Natural killer cell (primary cell): ENCODE data around the gene CCDC88C. TPM values are rescaled to one million over a fixed set of nuclear protein-coding genes. Genes with fewer than 3 reads are reported as not detected.
A peak's percentile ranks its signal among the peaks of the same experiment; 100 is the strongest.

Experiments
- ATAC-seq, 3 donors: fragments of 150-1000 bp in 2 of 3; fragments of 200-7000 bp in 1 of 3; cut with Tn5 transposase; 1 replicate in 1 of 3; 2 replicates in 2 of 3; pipeline ENCODE4 v1.10.0; 2021; ENCODE audit warnings: mild to moderate bottlenecking in 2 of 3, moderate library complexity in 2 of 3
- DNase-seq, 2 donors: peaks; one replicate each; pipeline versions ENCODE4 v3.0.0 to v3.0.0-alpha.2; 2013 to 2021; ENCODE audit warnings: mixed read lengths in 1 of 2
- H3K27ac ChIP-seq: one replicate; pipeline ENCODE4 v1.5.1; 2013; ENCODE audit warnings: mild to moderate bottlenecking, low read length
- H3K27me3 ChIP-seq: one replicate; pipeline ENCODE4 v1.6.1; 2013; ENCODE audit warnings: low read length; ENCODE audit not compliant: control insufficient read depth, insufficient read depth
- H3K36me3 ChIP-seq: one replicate; pipeline ENCODE4 v1.6.1; 2013; ENCODE audit warnings: low read length; ENCODE audit not compliant: control insufficient read depth, insufficient read depth
- H3K4me1 ChIP-seq: one replicate; pipeline ENCODE4 v1.6.1; 2013; ENCODE audit warnings: low read length; ENCODE audit not compliant: control insufficient read depth, insufficient read depth
- H3K4me3 ChIP-seq: one replicate; pipeline ENCODE4 v1.5.1; 2013; ENCODE audit warnings: low read length
- H3K9me3 ChIP-seq: one replicate; pipeline ENCODE4 v1.6.1; 2013; ENCODE audit warnings: low read length; ENCODE audit not compliant: control insufficient read depth, insufficient read depth
- H3K27ac Mint-ChIP-seq, 2 donors: one replicate each; pipeline ENCODE4 v1.8.0; 2022; ENCODE audit warnings: mild to moderate bottlenecking in 2 of 2, mixed read lengths in 2 of 2, moderate library complexity in 1 of 2
- H3K27me3 Mint-ChIP-seq, 2 donors: one replicate each; pipeline ENCODE4 v1.8.0; 2022; ENCODE audit warnings: low read depth in 2 of 2, mixed read lengths in 2 of 2
- H3K36me3 Mint-ChIP-seq: one replicate; pipeline ENCODE4 v1.8.0; 2022; ENCODE audit warnings: mixed read lengths
- H3K4me1 Mint-ChIP-seq, 2 donors: one replicate each; pipeline ENCODE4 v1.8.0; 2022; ENCODE audit warnings: mixed read lengths in 2 of 2
- H3K4me3 Mint-ChIP-seq: one replicate; pipeline ENCODE4 v1.8.0; 2022; ENCODE audit warnings: mild to moderate bottlenecking, moderate library complexity, mixed read lengths
- H3K9me3 Mint-ChIP-seq, 2 donors: one replicate each; pipeline ENCODE4 v1.8.0; 2022; ENCODE audit warnings: mixed read lengths in 2 of 2
- CTCF ChIP-seq: fragments of 200-600 bp; IDR thresholded peaks from one replicate; pipeline ENCODE4 v1.8.0; 2022; ENCODE audit warnings: antibody characterized with exemption
- WGBS: methylation state at CpG from one replicate; pipeline ENCODE4 v1.1.7; 2013; ENCODE audit warnings: missing lambda C conversion rate; ENCODE audit not compliant: insufficient coverage; 5-methylcytosine and 5-hydroxymethylcytosine counted together
- intact Hi-C: fragments of 100-400 bp; cut with micrococcal nuclease; formaldehyde crosslinking; loops from one replicate; pipeline ENCODE4 v1.14.2; 2022
- total RNA-seq, 4 donors: library from RNA; stranded (reverse); fragments of 120-200 nt in 1 of 4; gene quantifications; one replicate each; pipeline versions ENCODE4 v1.2.3 to v1.2.4, GENCODE V29; 2013 to 2022

CCDC88C gene
- total RNA-seq, 3 donors from 2014 or later (not counting 1 experiment from before 2014, with no cell fraction given), result 432 to 516 (median 438) TPM

- Mint-ChIP-seq H3K27ac (peak overlapping the region; percentile 18 to 49), H3K4me3 (no peak overlapping the region), H3K4me1 (peaks cover 23 to 32% of the 10 kb centered on the region in 2 donors), H3K36me3 (no peaks in the 10 kb centered on the region), H3K9me3 (no peaks in the 10 kb centered on the region), H3K27me3 (no peaks in the 10 kb centered on the region)
- no peaks in the 10 kb centered on the region for H3K27me3 ChIP-seq
- 93% methylated on average over 9 of the region's 9 CpGs for WGBS
- no peak overlapping the region for H3K27ac ChIP-seq
- no peaks in the 10 kb centered on the region for H3K9me3 ChIP-seq
- DNase-seq (no peak), ATAC-seq (no peak)
- intact Hi-C loops, result no loop called here
- no peak overlapping the region for H3K4me3 ChIP-seq
- peaks cover 61% of the 10 kb centered on the region for H3K36me3 ChIP-seq
- no peaks in the 10 kb centered on the region for H3K4me1 ChIP-seq
- TF ChIP-seq CTCF, result no peak
Measured at GRCh38 chr14:91271639-91272038, 146.0 kb downstream of the CCDC88C start.

DNA sequence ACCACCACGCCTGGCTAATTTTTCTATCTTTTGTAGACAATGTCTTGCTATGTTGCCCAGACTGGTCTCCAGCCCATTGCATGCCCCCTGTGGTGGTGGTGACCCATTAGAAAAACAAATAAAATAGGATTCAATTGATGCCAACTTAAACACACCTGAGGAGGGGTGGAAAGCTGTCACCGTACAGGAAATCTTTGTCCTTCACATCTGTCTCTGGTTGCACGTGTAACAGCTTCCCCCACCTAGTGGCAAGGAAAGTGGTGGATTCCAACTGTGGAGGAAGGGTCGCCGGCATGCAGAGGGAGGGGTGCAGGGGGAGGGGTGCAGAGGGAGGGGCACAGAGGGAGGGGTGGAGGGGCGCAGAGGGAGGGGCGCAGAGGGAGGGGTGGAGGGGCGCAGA, 147.0 kb downstream of the CCDC88C start:
- no peak for ATAC-seq
- no peaks in the 10 kb centered on the region for H3K9me3 Mint-ChIP-seq
- peaks cover 26 to 32% of the 10 kb centered on the region in 2 donors for H3K4me1 Mint-ChIP-seq
- H3K4me3 ChIP-seq, result no peak overlapping the region
- H3K36me3 Mint-ChIP-seq, result no peaks in the 10 kb centered on the region
- no peak for DNase-seq
- H3K27ac ChIP-seq, result no peak overlapping the region
- H3K4me3 Mint-ChIP-seq, result no peak overlapping the region
- no peaks in the 10 kb centered on the region for H3K27me3 Mint-ChIP-seq
- H3K9me3 ChIP-seq, result no peaks in the 10 kb centered on the region
- intact Hi-C loops, result no loop called here
- no peaks in the 10 kb centered on the region for H3K4me1 ChIP-seq
- peaks cover 53% of the 10 kb centered on the region for H3K36me3 ChIP-seq
- H3K27ac Mint-ChIP-seq, result peak overlapping the region in 1 of 2 donors; percentile 66
- H3K27me3 ChIP-seq, result no peaks in the 10 kb centered on the region
- 74% methylated on average over 5 of the region's 8 CpGs for WGBS
- TF ChIP-seq CTCF, result no peak

- peaks cover 31 to 37% of the 10 kb centered on the region in 2 donors for H3K4me1 Mint-ChIP-seq
- no peaks in the 10 kb centered on the region for H3K36me3 Mint-ChIP-seq
- TF ChIP-seq CTCF, result no peak
- no peak for ATAC-seq
- 97% methylated on average over 6 of the region's 6 CpGs for WGBS
- DNase-seq, result no peak
- intact Hi-C loops, result no loop called here
- no peaks in the 10 kb centered on the region for H3K27me3 Mint-ChIP-seq
- H3K4me3 ChIP-seq, result no peak overlapping the region
- peak overlapping the region; percentile 66 to 80 for H3K27ac Mint-ChIP-seq
- H3K27me3 ChIP-seq, result no peaks in the 10 kb centered on the region
- H3K9me3 ChIP-seq, result no peaks in the 10 kb centered on the region
- peaks cover 50% of the 10 kb centered on the region for H3K36me3 ChIP-seq
- no peaks in the 10 kb centered on the region for H3K9me3 Mint-ChIP-seq
- H3K4me1 ChIP-seq, result peaks cover under 1% of the 10 kb centered on the region
- H3K4me3 Mint-ChIP-seq, result no peak overlapping the region
- H3K27ac ChIP-seq, result no peak overlapping the region
Measured at GRCh38 chr14:91270188-91270587, 147.4 kb downstream of the CCDC88C start.
